Left lung (tissue), 10 donors: ENCODE results near the gene ZSWIM6. TPM values are rescaled to one million over a fixed set of nuclear protein-coding genes. Genes with fewer than 3 reads are reported as not detected.

ENCODE experiments used
- ATAC-seq: fragments of 200-7000 bp; cut with Tn5 transposase; one replicate; pipeline ENCODE4 v1.9.1; 2020; ENCODE audit warnings: moderate library complexity
- DNase-seq, 4 donors: peaks; one replicate each; pipeline ENCODE4 v3.0.0-alpha.2; 2013 to 2020
- H3K27ac ChIP-seq, 2 donors: fragments of 200-600 bp; sonication (generic) in 1 of 2; one replicate each; pipeline versions ENCODE4 v1.5.0 to v1.8.0; 2020 to 2021
- H3K27me3 ChIP-seq, 2 donors: fragments of 200-600 bp; sonication (generic) in 1 of 2; one replicate each; pipeline versions ENCODE4 v1.5.0 to v1.8.0; 2020 to 2021
- H3K36me3 ChIP-seq, 2 donors: fragments of 200-600 bp; sonication (generic) in 1 of 2; one replicate each; pipeline versions ENCODE4 v1.5.0 to v1.8.0; 2020 to 2021
- H3K4me1 ChIP-seq, 2 donors: fragments of 200-600 bp; one replicate each; pipeline ENCODE4 v1.8.0; 2021
- H3K4me3 ChIP-seq, 2 donors: fragments of 200-600 bp; sonication (generic) in 1 of 2; one replicate each; pipeline versions ENCODE4 v1.5.0 to v1.8.0; 2020 to 2021; ENCODE audit warnings: mild to moderate bottlenecking in 1 of 2
- H3K9me3 ChIP-seq, 2 donors: fragments of 200-600 bp; sonication (generic) in 1 of 2; one replicate each; pipeline versions ENCODE4 v1.5.0 to v1.8.0; 2020 to 2021
- CTCF ChIP-seq, 2 donors: fragments of 200-600 bp; sonication (generic) in 1 of 2; IDR thresholded peaks; one replicate each; pipeline versions ENCODE4 v1.5.0 to v1.8.0; 2021; ENCODE audit warnings: antibody characterized with exemption in 2 of 2
- intact Hi-C, 2 donors: fragments of 100-400 bp; cut with DNase I; formaldehyde crosslinking; loops; one replicate each; pipeline versions ENCODE4 v1.11.2 to v1.14.2; 2022
- polyA plus RNA-seq, 6 donors: library from polyadenylated mRNA; unstranded; fragments of 120-200 nt; gene quantifications; one replicate each; pipeline ENCODE4 v1.2.1, GENCODE V29; 2013; ENCODE audit not compliant: insufficient read length in 6 of 6
- total RNA-seq, 2 donors: library from RNA; stranded (reverse); fragmentation: NEBNext Ultra II Directional; extraction: Animal tissue kit (Norgen Biotek cat#: 25700); gene quantifications; one replicate each; pipeline ENCODE4 v1.2.1, GENCODE V29; 2021
- donor health status: DM: no; HTN: yes; CAD: no.
- donor health status: DM: no; HTN: no; CAD: no.

The ZSWIM6 gene
- total and polyA plus RNA-seq, 8 donors: 17.5 to 24.4 (median 22.3) TPM

- intact Hi-C loops: no loop called here
- DNase-seq: peak in 1 of 4 donors; percentile 23
These were observed 191.0 kb downstream of the ZSWIM6 start for GRCh38 chr5:61523073-61523472.

DNA sequence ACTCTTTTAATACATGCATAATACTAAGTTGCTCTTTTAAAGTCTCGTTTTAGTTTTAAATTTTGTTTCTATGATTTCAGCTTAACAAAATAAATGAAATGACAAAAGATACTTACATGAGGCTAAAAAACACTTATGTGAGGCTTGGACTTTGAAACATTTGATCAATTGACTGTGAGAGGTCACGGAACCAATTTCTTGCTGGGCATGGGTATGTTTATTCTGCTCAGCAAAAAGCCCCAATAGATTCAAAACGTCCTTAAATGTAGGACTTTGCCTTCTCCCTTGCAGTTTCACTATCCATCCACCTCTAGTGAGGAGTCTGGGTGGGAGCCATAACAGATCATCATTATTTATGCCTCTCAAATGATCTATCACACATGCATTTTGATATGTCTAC lies 191.9 kb downstream of the ZSWIM6 start:
- DNase-seq (no peak), ATAC-seq (no peak)
- H3K4me1 ChIP-seq: no peaks in the 10 kb centered on the region
- intact Hi-C loops: no loop called here
- H3K9me3 ChIP-seq: no peaks in the 10 kb centered on the region
- no peaks in the 10 kb centered on the region for H3K27me3 ChIP-seq
- H3K27ac ChIP-seq: no peak overlapping the region
- H3K36me3 ChIP-seq: peaks cover 0 to 17% of the 10 kb centered on the region in 2 donors
- TF ChIP-seq CTCF (IDR thresholded peaks at IDR 0.05): no peak
- no peak overlapping the region for H3K4me3 ChIP-seq

More at GRCh38 chr5:61523073-61523472, 191.0 kb downstream of the ZSWIM6 start:
- Histone ChIP-seq H3K36me3 (peaks cover 0 to 15% of the 10 kb centered on the region in 2 donors), H3K9me3 (no peaks in the 10 kb centered on the region), H3K4me3 (no peak overlapping the region), H3K27me3 (no peaks in the 10 kb centered on the region), H3K4me1 (no peaks in the 10 kb centered on the region), H3K27ac (no peak overlapping the region)
- ATAC-seq: no peak
- no peak for TF ChIP-seq CTCF (IDR thresholded peaks at IDR 0.05)

GRCh38 chr5:61525512-61526206 lies 193.6 kb downstream of the ZSWIM6 start:
- peak in 1 of 4 donors; percentile 76 for DNase-seq
- Histone ChIP-seq H3K27me3 (no peaks in the 10 kb centered on the region), H3K9me3 (no peaks in the 10 kb centered on the region), H3K4me1 (no peaks in the 10 kb centered on the region), H3K36me3 (peaks cover 0 to 34% of the 10 kb centered on the region in 2 donors), H3K4me3 (no peak overlapping the region), H3K27ac (no peak overlapping the region)
- intact Hi-C loops: no loop called here
- TF ChIP-seq CTCF (IDR thresholded peaks at IDR 0.05): no peak
- no peak for ATAC-seq

- no peak for TF ChIP-seq CTCF (IDR thresholded peaks at IDR 0.05)
- ATAC-seq (no peak), DNase-seq (no peak)
- Histone ChIP-seq H3K9me3 (no peaks in the 10 kb centered on the region), H3K4me1 (no peaks in the 10 kb centered on the region), H3K27me3 (no peaks in the 10 kb centered on the region), H3K4me3 (no peak overlapping the region), H3K27ac (no peak overlapping the region), H3K36me3 (peaks cover 0 to 35% of the 10 kb centered on the region in 2 donors)
- intact Hi-C loops: no loop called here
These were observed 194.1 kb downstream of the ZSWIM6 start for GRCh38 chr5:61526207-61526519.

GRCh38 chr5:61532983-61533382 lies 200.9 kb downstream of the ZSWIM6 start:
- TF ChIP-seq CTCF (IDR thresholded peaks at IDR 0.05): no peak
- Histone ChIP-seq H3K9me3 (peaks cover 0 to 6% of the 10 kb centered on the region in 2 donors), H3K4me3 (no peak overlapping the region), H3K4me1 (no peaks in the 10 kb centered on the region), H3K27me3 (no peaks in the 10 kb centered on the region), H3K36me3 (peaks cover 0 to 71% of the 10 kb centered on the region in 2 donors), H3K27ac (no peak overlapping the region)
- DNase-seq (no peak), ATAC-seq (no peak)
- intact Hi-C loops: no loop called here
